Breast epithelium (tissue), 3 donors: ENCODE results near the gene SMARCAL1.

Experiments
- POLR2A ChIP-seq: fragments of 450-650 bp; IDR thresholded peaks from one replicate; pipeline ENCODE4 v1.6.1; 2016; ENCODE audit warnings: antibody characterized with exemption, mild to moderate bottlenecking, moderate library complexity
- POLR2AphosphoS5 ChIP-seq, 3 donors: sonication (generic); formaldehyde crosslinking; IDR thresholded peaks; one replicate each; pipeline ENCODE4 v1.6.1; 2017; ENCODE audit warnings: antibody characterized with exemption in 3 of 3
- TF ChIP-seq, protein P1 (sequence below), 3 donors: fragments of 450-650 bp; IDR thresholded peaks; one replicate each; pipeline ENCODE4 v1.5.1; 2016 to 2017; ENCODE audit warnings: antibody characterized with exemption in 3 of 3, mild to moderate bottlenecking in 3 of 3, moderate library complexity in 3 of 3

DNA sequence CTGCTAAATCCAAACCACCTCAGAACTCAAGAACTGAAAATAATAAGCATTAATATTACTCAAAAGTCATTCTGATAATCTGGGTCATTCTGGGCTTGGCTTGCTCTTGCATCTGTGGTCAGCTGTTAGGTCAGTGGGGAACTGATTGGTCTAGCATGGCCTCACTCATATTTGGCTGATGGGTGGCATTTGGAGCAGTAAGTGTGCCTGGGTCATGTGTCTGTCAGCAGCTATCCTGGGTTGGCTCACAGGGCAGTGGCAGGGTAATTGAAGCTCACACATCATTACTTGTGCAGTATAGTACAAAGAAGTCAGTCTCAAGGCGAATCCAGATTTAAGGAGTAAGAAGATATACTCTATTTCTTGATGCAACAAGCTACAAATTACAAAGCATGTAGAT is 95.9 kb downstream of the SMARCAL1 start:
- TF ChIP-seq, protein P1, sequence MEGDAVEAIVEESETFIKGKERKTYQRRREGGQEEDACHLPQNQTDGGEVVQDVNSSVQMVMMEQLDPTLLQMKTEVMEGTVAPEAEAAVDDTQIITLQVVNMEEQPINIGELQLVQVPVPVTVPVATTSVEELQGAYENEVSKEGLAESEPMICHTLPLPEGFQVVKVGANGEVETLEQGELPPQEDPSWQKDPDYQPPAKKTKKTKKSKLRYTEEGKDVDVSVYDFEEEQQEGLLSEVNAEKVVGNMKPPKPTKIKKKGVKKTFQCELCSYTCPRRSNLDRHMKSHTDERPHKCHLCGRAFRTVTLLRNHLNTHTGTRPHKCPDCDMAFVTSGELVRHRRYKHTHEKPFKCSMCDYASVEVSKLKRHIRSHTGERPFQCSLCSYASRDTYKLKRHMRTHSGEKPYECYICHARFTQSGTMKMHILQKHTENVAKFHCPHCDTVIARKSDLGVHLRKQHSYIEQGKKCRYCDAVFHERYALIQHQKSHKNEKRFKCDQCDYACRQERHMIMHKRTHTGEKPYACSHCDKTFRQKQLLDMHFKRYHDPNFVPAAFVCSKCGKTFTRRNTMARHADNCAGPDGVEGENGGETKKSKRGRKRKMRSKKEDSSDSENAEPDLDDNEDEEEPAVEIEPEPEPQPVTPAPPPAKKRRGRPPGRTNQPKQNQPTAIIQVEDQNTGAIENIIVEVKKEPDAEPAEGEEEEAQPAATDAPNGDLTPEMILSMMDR (IDR thresholded peaks at IDR 0.05), result no peak
- no peak for TF ChIP-seq POLR2A
- no peak for TF ChIP-seq POLR2AphosphoS5 (IDR thresholded peaks at IDR 0.05)
